ENCODE measurements around the gene GMIP.

DNA sequence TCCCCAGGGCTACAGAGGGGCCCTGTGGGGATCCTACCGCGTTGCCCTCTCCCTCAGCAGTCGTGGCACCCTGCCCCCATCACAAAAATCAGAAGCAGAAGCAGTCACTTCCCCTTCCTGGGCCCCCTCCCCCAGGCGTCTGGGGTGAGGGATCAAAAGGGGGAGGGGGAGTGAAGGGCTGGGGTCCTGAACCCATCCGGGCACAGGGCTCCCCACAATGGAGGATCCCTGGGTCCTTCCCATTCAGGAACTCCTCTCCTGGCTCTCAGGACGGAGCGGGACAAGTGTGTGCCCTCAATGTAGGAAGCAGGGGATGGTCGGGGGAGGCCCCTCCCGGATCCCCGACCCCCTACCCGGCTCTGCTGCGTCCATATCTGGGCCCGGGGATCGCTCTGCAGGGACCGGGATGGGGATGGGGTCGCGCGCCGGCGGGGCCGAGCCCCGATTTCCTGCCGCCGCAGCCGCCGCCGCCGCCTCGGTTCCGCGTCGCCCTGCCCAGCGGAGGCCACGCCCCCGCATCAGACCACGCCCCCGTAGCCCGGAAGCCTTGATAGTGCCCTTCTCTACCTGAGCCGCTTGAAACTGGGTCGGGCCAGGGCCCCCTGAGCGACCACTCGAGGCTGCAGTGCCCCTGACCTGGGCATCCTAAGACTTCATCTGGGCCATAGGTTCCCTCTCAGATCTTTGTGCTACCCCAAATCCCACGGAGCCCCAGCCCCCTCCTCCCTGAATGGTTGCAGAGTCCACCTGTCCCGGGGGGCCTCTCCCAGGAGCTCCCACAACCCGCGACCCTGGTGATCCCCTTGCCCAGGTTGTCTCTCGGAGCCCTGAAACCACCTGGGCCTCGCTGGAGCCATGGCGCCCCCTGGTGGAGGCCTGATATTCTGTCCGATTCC, at the start of gene GMIP:
- TF ChIP-seq, protein P1, sequence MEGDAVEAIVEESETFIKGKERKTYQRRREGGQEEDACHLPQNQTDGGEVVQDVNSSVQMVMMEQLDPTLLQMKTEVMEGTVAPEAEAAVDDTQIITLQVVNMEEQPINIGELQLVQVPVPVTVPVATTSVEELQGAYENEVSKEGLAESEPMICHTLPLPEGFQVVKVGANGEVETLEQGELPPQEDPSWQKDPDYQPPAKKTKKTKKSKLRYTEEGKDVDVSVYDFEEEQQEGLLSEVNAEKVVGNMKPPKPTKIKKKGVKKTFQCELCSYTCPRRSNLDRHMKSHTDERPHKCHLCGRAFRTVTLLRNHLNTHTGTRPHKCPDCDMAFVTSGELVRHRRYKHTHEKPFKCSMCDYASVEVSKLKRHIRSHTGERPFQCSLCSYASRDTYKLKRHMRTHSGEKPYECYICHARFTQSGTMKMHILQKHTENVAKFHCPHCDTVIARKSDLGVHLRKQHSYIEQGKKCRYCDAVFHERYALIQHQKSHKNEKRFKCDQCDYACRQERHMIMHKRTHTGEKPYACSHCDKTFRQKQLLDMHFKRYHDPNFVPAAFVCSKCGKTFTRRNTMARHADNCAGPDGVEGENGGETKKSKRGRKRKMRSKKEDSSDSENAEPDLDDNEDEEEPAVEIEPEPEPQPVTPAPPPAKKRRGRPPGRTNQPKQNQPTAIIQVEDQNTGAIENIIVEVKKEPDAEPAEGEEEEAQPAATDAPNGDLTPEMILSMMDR (IDR thresholded peaks at IDR 0.05): peak; percentile 69 to 88 (median 77)
- TF ChIP-seq POLR2A (IDR thresholded peaks at IDR 0.05): peak; percentile 27 to 60 (median 55)
